Measurements from ENCODE around the gene ZBTB21.
"Not testable (repeated sequence)": the region's sequence is repeated elsewhere in the genome, so short reads cannot be mapped to it uniquely, and the experiment has no call there.

ZBTB21 gene

GRCh38 chr21:41950941-41951351, 59.2 kb downstream of the ZBTB21 start:
- no peak for DNase-seq

DNA sequence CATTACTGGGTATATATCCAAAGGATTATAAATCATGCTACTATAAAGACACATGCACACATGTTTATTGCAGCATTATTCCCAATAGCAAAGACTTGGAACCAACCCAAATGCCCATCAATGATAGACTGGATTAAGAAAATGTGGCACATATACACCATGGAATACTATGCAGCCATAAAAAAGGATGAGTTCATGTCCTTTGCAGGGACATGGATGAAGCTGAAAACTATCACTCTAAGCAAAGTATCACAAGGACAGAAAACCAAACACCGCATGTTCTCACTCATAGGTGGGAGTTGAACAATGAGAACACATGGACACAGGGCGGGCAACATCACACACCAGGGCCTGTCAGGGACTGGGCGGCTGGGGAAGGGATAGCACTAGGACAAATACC, 60.5 kb downstream of the ZBTB21 start:
- not testable (repeated sequence) for DNase-seq

DNA sequence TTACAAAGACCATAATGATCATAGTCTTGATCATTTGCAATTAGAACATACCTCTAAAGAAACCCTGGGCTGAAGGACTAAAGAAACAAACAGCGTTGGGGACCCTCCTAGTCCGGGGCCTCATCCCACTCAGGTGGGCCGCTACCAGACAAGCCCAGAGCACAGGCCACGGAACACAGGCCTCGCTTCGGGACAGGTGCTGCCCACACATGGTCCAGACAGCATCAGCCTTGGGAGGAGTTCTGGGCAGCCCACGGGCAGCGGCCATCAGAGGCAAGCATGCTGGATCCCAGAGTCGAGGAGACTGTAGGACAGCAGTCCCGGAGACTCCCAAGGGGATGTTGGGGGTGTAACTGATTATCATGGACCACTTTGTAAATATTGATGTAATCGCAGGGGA, 61.3 kb downstream of the ZBTB21 start:
- no peak for DNase-seq

- DNase-seq, result no peak
Observed at GRCh38 chr21:41948078-41948895, 61.9 kb downstream of the ZBTB21 start.

GRCh38 chr21:41945982-41946381, 64.2 kb downstream of the ZBTB21 start:
- no peak for DNase-seq

- DNase-seq, result no peak
Observed at GRCh38 chr21:41943851-41944250, 66.3 kb downstream of the ZBTB21 start.

GRCh38 chr21:41942457-41942856, 67.7 kb downstream of the ZBTB21 start:
- DNase-seq, result no peak

- DNase-seq, result no peak
Observed at GRCh38 chr21:41941941-41942340, 68.2 kb downstream of the ZBTB21 start.

- no peak for DNase-seq
Observed at GRCh38 chr21:41940431-41940830, 69.7 kb downstream of the ZBTB21 start.

GRCh38 chr21:41939391-41939790, 70.8 kb downstream of the ZBTB21 start:
- DNase-seq, result no peak

Measured in CD4-positive, alpha-beta T cell treated with Interleukin-1 beta for 1 hour (primary cell).